GM19023 (cell line): Measurements from ENCODE around the gene TSEN15.

Experiments used
- ATAC-seq: cut with Tn5 transposase; IDR thresholded peaks from one replicate; pipeline ENCODE4 v1.9.1; 2021; ENCODE audit warnings: mild to moderate bottlenecking, moderate library complexity; ENCODE audit not compliant: unreplicated experiment

The TSEN15 gene

DNA sequence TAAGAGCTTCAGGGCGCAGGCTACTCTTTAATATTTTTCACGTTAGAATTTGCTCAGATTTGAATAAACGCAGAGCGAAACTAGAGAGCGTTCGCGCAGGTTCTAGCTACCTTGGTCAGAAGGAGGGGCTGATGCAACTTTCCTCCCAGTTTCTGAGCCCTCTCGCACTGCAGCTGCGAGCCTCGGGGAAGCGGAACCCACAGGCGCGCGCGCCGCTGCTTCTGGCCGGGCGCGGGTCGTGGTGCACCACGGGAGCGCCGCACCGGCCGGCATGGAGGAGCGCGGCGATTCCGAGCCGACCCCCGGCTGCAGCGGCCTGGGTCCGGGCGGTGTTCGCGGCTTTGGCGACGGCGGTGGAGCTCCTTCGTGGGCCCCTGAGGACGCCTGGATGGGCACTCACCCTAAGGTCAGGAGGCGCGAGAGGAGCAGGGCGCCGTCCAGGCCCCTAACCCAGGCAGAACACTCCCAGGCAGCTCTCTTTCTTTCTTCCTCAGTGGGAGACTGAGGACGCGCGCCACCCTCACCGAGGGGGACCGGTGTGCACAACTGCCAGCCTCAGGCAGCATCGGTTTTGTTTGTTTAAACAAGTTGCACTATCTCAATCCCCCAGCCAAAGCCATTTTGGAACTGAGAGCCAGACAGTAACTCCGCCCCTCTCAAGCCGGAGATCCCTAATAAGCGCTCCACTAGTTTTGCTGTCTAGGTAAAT, at the start of gene TSEN15:
TSS of gene TSEN15 (plus strand) at position 246 of the 709 bp plus-strand sequence. CDS start at position 272, 26 bp downstream.
- peak; percentile 97 for ATAC-seq

DNA sequence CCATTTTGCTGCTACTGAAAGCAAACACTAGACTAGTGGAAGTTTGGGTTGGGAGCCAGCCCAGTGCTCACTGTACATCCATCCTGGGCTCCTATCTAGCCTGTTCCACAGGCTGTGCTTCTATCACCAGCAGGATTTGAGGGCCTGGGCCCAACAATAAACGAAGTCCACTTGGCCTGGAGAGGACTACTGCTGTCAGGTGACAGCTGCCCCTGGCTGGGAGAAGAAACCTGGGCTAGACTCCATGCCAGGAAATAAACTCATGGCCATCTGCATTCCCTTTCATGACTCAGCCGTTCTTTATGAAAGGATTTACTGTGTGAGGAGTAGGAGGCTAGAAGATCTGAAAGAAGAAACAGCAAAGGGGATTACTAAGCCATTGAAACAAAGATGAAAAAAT, 49.5 kb upstream of the TSEN15 start:
- no peak for ATAC-seq

DNA sequence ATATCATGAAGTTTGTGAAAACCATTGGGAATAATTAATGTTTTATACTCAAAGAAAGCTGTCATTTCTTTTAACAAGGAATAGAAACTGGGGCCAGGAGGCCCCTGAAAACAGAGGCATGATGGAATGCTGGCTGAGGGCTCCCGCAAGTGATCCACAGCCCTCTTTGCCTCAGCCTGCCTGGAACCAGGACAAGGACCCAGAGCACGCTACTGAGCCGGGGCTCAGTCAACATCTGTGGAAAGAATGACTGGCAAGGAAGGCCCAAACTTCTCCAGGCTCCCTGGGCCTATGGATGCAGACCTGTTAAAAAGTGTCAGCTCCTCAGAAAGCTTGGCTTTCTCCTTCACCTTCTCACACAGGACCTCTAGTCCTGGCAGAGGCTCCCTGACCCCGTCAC, 46.6 kb upstream of the TSEN15 start:
- ATAC-seq: no peak

DNA sequence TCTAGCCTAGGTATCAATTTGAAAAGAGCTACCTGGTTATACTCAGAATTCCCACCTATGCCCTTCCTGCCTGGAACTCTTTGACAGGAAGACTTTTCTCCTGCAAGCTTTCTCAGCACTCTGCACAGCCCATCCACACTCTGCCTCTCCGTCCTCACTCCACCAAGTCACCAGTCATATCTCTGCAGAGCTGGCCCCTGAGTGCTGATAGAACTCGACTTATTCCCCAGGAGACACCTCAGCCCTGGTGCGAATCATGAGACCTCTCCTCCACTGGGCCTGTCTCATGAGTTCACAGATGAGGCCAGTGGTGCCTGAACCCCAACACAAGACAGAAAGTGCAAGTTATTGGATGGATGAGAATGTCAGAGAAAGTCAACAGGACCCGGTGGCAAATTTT, 46.0 kb upstream of the TSEN15 start:
- no peak for ATAC-seq

DNA sequence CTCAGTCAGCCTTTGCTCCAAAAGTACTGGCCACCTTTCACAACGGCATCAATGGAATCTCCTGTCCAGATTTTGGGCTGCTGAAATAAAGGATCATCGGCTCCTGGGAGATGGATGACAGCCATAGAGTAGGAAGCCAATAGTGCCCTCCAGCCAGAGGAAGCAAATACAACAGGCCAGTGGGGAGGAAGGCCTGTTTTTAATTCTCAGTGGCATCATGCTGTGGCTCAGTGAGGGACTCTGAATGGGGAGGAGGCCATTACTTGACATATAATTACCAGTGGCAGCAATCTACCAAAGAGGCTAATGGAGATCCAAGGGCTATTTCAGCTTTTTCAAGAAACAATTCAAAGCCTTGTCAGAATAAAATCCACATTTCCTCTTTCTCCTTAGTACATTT, 40.7 kb upstream of the TSEN15 start:
- ATAC-seq: no peak

DNA sequence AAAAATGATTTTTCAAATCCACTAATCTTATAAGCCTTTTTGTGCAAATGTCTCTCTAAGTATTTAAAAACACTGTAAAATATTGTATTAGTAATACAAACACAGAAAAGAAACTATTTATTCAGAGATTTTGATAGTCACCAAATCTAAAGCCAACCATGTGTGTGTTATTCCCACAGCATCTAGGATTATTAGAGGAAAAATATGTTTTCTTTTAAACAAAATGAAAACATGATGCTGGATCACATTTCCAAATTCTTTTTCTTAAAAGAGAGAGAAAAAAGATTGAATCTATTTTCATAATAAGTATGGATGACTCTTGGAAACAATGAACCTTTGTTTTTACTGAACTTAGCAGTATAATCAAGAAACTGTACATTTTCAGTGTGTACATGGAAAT, 39.3 kb upstream of the TSEN15 start:
- no peak for ATAC-seq

DNA sequence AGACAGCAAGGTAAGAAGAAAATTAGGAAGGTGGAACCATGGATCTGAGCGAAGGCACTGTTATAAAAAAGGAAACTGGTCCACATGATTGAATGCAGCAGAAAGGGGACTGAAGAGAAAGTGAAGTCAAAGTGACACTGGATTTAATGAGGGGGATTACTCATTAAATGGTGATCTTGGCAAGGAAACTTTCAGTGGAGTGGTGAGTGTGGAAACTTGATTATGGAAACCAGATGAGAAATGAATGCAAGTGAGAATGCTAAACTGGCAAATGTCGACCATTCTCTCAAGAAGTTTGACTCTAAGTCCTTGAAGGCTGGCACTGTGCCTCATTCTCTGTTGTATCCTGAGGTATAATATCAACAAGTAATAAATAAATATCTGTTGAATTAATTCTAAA, 37.3 kb upstream of the TSEN15 start:
- no peak for ATAC-seq

DNA sequence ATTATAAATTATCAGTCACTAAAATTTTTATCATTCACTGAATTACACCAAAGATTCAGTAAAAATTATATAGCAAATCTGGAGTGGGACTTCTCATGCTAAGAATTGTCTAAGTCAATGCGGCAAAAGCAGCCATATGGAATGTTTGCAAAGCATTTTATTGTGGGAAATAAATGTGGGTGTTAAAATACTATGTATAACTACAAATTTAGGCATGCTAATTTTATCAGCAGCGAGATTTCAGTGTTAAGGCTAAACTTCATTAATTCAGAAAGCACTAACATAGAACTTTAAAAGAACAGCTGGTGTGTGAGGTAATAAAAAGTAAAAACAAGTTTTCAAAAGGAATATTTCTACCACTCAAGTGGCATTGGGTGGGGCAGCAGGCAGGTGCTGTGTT, 35.4 kb upstream of the TSEN15 start:
- ATAC-seq: no peak

DNA sequence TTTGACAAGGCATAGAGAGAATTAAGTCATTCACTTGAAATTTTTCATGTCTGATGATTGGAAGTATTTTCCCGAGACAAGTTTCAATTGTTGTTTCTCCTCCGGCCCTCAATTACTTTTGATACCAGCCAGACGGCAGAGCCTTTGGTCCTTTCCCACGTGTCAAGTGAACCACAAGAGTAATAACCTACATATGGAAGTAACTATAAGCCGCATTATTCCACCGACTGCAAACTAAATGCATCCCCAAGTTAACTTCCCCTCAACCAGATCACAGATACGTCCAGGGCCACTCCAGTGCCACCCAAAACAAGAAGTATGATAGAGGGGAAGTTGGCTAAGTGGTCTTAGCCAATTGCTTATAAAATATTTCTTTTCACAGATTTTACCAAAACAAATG, 34.2 kb upstream of the TSEN15 start:
- no peak for ATAC-seq

DNA sequence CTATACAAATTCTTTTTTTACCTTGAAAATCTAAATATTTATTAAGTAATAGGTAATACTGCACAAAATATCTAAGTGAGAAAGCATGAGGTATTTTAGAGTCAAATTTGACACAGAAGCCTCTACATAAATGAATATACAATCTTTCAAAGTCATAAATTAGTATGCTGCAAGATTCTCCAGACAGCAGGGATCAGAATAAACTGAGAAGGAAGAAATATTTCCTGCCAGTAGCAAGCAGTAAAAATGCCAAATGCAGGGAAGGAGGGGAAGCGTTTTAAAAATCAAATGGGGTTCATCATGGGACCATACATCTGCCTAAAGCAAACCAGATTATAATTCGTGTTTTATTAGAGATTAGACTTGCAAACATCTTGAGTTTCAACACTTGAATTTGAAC, 32.9 kb upstream of the TSEN15 start:
- no peak for ATAC-seq

DNA sequence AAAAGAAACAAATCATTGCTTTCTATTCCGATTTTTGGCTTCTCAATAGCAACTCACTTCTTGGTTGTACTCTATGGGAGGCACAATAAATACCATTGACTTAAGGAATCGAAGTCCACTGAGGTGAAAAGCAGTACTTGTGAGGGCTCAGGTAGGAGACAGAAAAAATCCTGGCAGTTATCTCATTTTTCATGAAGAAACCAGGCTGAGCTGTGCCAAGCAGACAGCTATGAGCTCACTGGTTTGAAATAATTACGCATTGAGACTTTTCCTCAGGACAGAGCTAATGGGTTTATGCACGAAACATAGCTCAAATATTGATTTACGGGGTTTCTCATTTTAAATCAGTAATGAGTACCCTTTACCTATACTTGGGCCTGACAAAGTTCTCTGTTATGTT, 32.5 kb upstream of the TSEN15 start:
- no peak for ATAC-seq

DNA sequence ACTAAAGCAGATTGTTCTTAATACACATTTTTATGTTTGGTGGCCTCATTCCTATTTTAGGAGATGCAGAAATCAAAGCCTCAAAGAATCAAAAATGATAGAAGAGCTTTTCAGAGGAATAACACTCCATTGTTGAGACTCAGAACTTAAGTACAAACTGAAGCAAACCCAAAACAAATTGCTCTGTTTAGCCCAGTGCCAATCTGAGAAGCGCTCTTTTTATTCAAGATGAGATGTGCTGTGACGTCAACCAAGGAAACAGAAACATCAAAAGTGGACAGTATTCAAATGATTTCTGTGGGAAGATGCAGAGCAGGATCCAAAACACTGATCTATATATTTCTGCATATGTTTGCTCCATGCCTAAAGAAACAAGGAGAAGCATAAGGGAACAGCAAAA, 32.0 kb upstream of the TSEN15 start:
- no peak for ATAC-seq

DNA sequence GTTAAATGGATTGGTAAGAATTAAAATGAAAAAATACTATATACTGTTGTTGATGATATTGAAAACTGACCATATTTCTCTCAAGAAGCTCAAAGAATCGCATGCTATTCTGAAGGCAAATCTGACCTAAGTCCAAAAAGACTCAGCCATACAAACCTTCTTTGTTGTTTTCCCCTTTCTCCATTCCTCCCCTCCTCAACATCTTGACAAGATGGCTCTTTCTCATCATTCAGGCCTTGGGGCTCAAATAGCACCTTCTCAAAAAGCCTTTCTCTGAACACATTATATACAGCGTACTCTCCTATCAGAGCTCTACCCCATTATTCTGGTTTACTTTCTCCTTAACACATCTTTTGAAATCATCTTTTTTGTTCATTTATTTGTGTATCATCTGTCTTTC, 31.2 kb upstream of the TSEN15 start:
- ATAC-seq: no peak

DNA sequence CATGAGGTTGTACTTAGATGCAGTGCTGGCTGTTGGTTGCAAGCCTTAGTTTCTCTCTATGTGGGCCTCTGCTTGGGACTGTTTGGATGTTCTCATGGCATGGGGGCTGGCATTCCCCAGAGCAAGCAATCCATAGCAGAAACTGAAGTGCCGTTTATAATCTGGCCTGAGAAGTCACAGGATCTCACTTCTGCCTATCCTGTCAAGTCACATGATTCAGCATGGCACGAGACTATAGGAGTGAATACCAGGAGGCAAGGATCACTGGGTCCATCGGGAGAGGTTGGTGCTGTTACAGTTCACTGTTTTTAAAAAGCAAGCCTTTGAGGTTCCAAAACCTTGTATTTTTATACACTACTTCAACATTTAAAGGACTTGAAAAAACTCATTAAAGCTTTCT, 30.7 kb upstream of the TSEN15 start:
- ATAC-seq: no peak

DNA sequence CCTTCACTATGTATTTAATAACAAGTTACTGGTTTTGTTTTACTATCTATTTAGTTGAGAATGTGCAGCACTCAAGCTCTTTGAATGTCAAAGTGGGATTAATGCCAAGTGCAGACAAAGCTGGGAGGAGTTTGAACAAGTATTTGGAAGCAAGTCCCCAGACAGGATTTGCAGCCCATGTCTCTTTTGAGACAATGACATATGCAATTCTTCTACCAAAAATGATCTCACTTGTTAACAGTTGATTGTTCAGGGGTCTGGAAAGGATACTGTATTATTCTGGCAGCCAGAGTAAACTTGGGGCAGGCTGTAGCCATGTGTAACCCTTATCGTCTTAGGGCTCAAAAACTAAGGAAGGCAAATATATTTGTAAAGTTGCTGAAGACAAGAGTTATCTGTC, 29.8 kb upstream of the TSEN15 start:
- ATAC-seq: no peak

DNA sequence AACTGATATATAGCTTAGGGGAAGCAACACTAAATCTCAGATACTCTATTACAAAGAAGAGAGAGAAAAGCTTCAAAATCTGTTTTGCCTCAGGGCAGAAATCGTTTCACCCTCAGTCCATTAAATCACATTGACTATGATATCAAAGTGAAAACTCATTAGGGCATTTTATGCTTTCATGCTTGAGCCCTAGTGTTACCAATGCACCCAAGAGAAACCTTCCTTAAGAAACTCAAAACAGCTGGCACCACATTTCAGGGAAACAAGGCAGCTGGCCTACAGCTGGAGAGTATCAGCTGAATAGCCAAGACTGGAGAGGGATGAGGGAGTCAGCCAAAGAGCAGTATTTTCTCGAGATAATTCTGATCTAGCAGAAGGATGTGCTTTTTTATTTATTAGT, 28.9 kb upstream of the TSEN15 start:
- no peak for ATAC-seq

DNA sequence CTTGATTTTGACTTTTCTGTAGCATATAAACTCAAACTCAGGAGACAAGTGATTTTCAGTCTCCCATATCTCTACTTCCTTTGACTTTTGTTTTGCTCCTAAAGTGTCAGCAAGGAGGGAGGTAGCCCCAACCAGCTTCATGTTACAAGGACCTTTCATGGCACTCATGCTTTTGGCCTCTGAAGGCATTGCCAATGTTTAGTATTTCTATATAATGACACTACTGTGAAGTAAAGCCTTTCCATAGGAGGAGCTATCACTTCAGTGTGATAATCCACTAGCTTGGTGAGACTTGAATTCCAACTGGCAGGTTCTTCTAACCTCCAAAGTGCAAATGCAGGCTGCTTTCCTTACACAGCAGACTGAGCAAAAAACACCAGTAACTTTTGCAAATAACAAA, 28.4 kb upstream of the TSEN15 start:
- no peak for ATAC-seq

DNA sequence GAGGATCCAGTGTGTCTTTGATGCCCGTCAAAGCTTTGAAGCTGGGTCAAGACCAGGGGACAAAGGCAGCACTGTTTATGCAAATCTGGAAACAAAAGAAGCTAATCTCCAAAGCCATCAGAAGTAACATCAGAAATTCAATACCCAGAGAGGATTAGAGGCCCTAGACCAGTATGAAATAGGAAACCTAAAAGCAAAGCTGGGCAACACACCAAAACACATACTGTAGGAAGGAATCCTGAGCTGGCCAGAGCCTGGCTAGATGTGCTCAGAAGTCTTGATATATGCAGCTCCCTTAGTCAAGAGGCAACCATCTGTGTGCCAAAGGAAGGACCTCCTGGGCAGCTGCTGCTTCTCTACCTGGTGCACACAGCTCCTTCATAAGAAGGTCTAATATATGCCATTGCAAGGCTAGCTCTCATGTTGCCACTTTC, 26.3 kb upstream of the TSEN15 start:
- ATAC-seq: no peak

DNA sequence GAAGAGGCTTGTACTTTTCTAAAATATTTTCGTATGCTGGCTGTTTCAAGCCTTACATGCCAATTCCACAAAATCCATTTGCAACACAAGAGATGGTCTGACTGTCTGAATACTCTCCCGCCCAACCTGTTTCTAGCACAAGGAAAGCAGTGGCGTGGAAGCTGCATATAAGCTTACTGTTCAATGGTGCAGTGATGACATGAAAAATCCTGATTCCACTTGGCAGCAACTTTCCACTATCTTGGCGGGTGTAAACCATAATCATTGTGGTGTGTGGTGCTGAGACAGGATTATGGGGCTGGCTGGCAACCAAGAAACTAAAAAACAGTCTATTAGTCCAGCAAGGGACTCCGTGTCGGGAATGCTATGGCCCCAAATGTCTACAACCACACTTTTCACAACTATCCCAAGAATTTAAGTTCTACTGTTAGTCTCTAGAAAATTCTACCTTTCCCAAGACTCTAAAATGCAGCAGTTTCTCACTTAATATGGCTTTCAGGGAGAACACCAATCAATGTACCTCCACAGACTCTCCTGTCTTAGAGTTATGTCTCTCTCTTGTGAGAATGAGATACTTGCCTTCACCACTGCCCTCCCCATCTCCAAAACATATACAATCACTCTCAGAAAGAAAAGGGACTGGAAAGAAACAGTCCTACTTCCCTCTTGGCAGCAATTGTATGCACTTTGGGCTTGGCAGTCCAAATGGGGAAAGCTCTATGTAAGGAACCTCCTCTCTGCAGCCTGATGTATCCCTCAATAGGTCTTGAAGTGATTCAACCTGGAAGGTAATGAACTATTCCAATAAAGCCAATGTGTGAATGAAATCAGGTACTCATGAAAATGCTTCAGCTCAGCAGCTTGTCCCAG, 23.5 kb upstream of the TSEN15 start:
- no peak for ATAC-seq

DNA sequence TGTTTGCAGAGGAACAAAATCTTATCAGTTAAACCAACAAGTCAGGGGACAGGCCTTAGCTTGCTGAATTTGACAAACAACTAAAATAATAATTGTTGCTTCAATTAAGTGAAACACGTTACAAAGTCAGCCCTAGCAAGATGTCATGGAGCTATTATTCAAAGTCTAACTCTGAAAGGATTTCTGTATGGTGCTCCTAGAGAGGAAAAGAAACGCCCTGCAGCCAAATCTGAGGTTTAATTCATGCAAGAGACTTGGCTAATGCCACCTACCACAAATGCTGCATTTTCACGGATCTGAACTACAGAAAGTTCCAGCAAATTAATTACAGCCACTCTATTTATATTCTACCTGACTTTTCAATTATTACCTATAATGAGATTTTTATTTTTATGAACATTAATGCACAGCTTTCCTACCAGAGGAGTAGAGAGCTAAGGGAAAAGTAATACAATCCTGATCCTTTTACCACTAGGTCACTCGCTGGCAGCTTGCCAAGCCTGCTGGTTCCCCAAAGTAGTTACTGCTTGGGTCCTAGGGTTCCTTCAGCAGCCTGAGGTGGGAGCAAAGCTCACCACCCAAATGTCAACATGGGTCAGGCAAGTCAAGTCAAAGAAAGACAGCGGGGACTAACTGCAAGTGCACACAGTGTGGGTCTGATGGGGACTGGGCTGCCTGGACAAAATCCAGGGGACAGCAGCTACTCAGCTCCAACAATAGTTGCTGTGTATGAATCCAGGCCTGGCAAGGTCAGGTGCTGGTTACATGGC, 22.5 kb upstream of the TSEN15 start:
- ATAC-seq: no peak

DNA sequence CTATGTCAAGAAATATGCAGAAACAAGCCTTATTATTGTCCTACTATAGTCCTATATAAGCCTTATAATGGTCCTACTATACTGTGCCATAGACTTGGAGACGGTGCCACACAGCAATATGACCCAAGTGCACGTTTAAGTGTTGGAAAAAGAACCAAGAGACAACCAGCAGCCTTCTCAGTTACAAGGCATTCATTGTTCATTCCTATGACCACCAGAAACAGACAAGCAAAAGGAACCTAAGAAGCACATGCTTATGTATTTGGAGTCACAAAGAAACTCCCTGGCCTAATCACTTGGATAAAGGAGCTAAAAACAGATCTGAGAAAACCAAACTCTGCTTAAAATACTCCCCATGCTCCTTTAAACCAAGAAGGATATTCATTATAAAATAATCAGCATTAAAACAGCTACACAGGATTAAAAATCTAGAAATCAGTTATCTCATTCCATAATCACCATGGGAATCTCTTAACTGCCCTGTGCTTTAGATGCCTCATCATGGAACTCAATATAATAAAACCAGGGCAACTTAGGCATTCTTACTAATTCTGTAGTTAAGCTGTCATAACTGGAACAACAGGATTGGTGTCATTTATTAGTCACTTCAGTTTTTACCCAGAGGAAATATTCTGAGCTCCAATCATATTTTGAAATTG, 21.0 kb upstream of the TSEN15 start:
- no peak for ATAC-seq
